WTC11 (cell line): Measurements from ENCODE around the gene DEPDC1B. TPM values are rescaled to one million over a fixed set of nuclear protein-coding genes. Genes with fewer than 3 reads are reported as not detected.

Experiments used
- ATAC-seq: fragments of 200-7000 bp; cut with Tn5 transposase; 2 replicates; pipeline ENCODE4 v1.10.0; 2021; ENCODE audit warnings: mild to moderate bottlenecking, moderate library complexity
- CTCF ChIA-PET: fragments of 300-600 bp; sonication (Branson Sonifier 250); formaldehyde crosslinking; loops from one replicate; lab custom pipeline; 2021; ENCODE audit warnings: antibody characterized with exemption; lab: Charles Lee
- POLR2A ChIA-PET: fragments of 350-600 bp; sonication (Branson Sonifier 250); formaldehyde crosslinking; loops from one replicate; lab custom pipeline; 2021; ENCODE audit warnings: antibody characterized with exemption; lab: Charles Lee
- DNase-seq: peaks from one replicate; pipeline ENCODE4 v3.0.0; 2021; ENCODE audit warnings: low spot score
- H3K27ac Mint-ChIP-seq: 2 replicates; pipeline ENCODE4 v1.8.0; 2021; ENCODE audit warnings: mixed read lengths
- H3K27me3 Mint-ChIP-seq: 2 replicates; pipeline ENCODE4 v1.8.0; 2021; ENCODE audit warnings: low read depth, mild to moderate bottlenecking, moderate library complexity, mixed read lengths
- H3K36me3 Mint-ChIP-seq: 2 replicates; pipeline ENCODE4 v1.8.0; 2021; ENCODE audit warnings: mixed read lengths
- H3K4me1 Mint-ChIP-seq: 2 replicates; pipeline ENCODE4 v1.8.0; 2022; ENCODE audit warnings: mixed read lengths
- H3K4me3 Mint-ChIP-seq: 2 replicates; pipeline ENCODE4 v1.8.0; 2021; ENCODE audit warnings: mild to moderate bottlenecking, moderate library complexity, mixed read lengths
- H3K9me3 Mint-ChIP-seq: 2 replicates; pipeline ENCODE4 v1.8.0; 2021; ENCODE audit warnings: mixed read lengths
- ETV6 ChIP-seq: sonication (generic); formaldehyde crosslinking; IDR thresholded peaks from 2 replicates; pipeline ENCODE4 v1.8.1; 2022; ENCODE audit warnings: mild to moderate bottlenecking, missing genetic modification reagents
- GTF2I ChIP-seq: fragments of 250-450 bp; sonication (Bioruptor Pico); conservative IDR thresholded peaks from 2 replicates; pipeline ENCODE4 v1.4.0; 2021; ENCODE audit warnings: mild to moderate bottlenecking
- JUN ChIP-seq: sonication (generic); formaldehyde crosslinking; IDR thresholded peaks from 2 replicates; pipeline ENCODE4 v1.8.0; 2023; ENCODE audit warnings: mild to moderate bottlenecking, missing genetic modification reagents
- MYBL2 ChIP-seq: sonication (generic); formaldehyde crosslinking; IDR thresholded peaks from 2 replicates; pipeline ENCODE4 v1.8.1; 2023; ENCODE audit warnings: mild to moderate bottlenecking, moderate library complexity, missing genetic modification reagents
- PRRX2 ChIP-seq: fragments of 250-450 bp; sonication (Bioruptor Pico); IDR thresholded peaks from 2 replicates; pipeline ENCODE4 v1.8.0; 2021; ENCODE audit warnings: mild to moderate bottlenecking
- SMAD3 ChIP-seq: sonication (generic); formaldehyde crosslinking; IDR thresholded peaks from 2 replicates; pipeline ENCODE4 v1.8.0; 2022; ENCODE audit warnings: missing genetic modification reagents, mild to moderate bottlenecking, borderline replicate concordance
- TCF7 ChIP-seq: sonication (generic); formaldehyde crosslinking; IDR thresholded peaks from 2 replicates; pipeline ENCODE4 v1.8.0; 2022; ENCODE audit warnings: mild to moderate bottlenecking, low read depth, missing genetic modification reagents, moderate library complexity
- TEAD1 ChIP-seq: sonication (generic); formaldehyde crosslinking; IDR thresholded peaks from 2 replicates; pipeline ENCODE4 v1.8.0; 2022; ENCODE audit warnings: mild to moderate bottlenecking, missing genetic modification reagents
- ZNF396 ChIP-seq: fragments of 250-450 bp; sonication (Bioruptor Pico); IDR thresholded peaks from 2 replicates; pipeline ENCODE4 v1.8.0; 2021; ENCODE audit warnings: mild to moderate bottlenecking, moderate library complexity, borderline replicate concordance
- ZNF671 ChIP-seq: fragments of 250-450 bp; sonication (Bioruptor Pico); IDR thresholded peaks from 2 replicates; pipeline ENCODE4 v1.8.0; 2021; ENCODE audit warnings: mild to moderate bottlenecking
- total RNA-seq: library from RNA; stranded (reverse); gene quantifications from 3 replicates; pipeline ENCODE4 v1.2.3, GENCODE V29; 2021
- TF ChIP-seq, protein P1 (sequence below): sonication (generic); formaldehyde crosslinking; IDR thresholded peaks from 2 replicates; pipeline ENCODE4 v1.8.1; 2023; ENCODE audit warnings: mild to moderate bottlenecking, moderate library complexity, missing genetic modification reagents
- TF ChIP-seq, protein P2 (sequence below): sonication (generic); formaldehyde crosslinking; IDR thresholded peaks from 2 replicates; pipeline ENCODE4 v1.8.0; 2022; ENCODE audit warnings: mild to moderate bottlenecking, missing genetic modification reagents
- TF ChIP-seq, protein P3 (sequence below): sonication (generic); formaldehyde crosslinking; IDR thresholded peaks from 2 replicates; pipeline ENCODE4 v1.8.0; 2022; ENCODE audit warnings: missing genetic modification reagents
- TF ChIP-seq, protein P4 (sequence below): sonication (generic); formaldehyde crosslinking; IDR thresholded peaks from 2 replicates; pipeline ENCODE4 v1.8.1; 2022; ENCODE audit warnings: missing genetic modification reagents, borderline replicate concordance
- TF ChIP-seq, protein P5 (sequence below): sonication (generic); formaldehyde crosslinking; IDR thresholded peaks from 2 replicates; pipeline ENCODE4 v1.8.1; 2023; ENCODE audit warnings: mild to moderate bottlenecking, missing genetic modification reagents
- TF ChIP-seq, protein P6 (sequence below): fragments of 250-450 bp; sonication (Bioruptor Pico); IDR thresholded peaks from 2 replicates; pipeline ENCODE4 v1.9.0; 2021; ENCODE audit warnings: mild to moderate bottlenecking
- TF ChIP-seq, protein P7 (sequence below): fragments of 250-450 bp; sonication (Bioruptor Pico); IDR thresholded peaks from 2 replicates; pipeline ENCODE4 v1.9.0; 2021; ENCODE audit warnings: moderate library complexity, mild to moderate bottlenecking, inconsistent platforms, borderline replicate concordance
- TF ChIP-seq, protein P8 (sequence below): sonication (generic); formaldehyde crosslinking; IDR thresholded peaks from 2 replicates; pipeline ENCODE4 v1.8.1; 2023; ENCODE audit warnings: mild to moderate bottlenecking, missing genetic modification reagents, borderline replicate concordance
- TF ChIP-seq, protein P9 (sequence below): fragments of 250-450 bp; sonication (Bioruptor Pico); conservative IDR thresholded peaks from 2 replicates; pipeline ENCODE4 v1.9.0; 2021; ENCODE audit warnings: mild to moderate bottlenecking

The DEPDC1B gene
- total RNA-seq, 1 experiment from 2014 or later, result 55.1 TPM

DNA sequence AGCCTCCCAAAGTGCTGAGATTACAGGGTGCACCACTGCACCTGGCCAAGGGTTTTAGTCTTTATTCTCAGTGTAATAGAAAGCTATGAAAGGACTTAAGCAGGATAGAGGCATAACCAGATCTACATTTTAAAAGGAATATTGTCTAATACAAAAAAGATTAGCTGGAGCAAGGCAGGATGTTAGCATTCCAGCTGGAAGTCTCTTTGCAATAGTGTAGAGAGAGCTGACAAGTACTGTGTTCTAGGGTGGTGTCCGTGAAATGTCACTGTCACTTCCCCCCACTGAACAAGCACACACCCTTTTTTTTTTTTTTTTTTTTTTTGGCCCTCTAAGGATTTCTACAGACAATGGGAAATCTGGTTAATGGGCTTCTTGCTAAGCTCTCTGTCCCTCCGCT lies 24.2 kb upstream of the DEPDC1B start:
- Mint-ChIP-seq H3K4me1 (no peaks in the 10 kb centered on the region), H3K4me3 (no peak overlapping the region), H3K27me3 (no peaks in the 10 kb centered on the region), H3K9me3 (0 out of 2 replicates have a peak, but pooled peaks cover 3% of the 10 kb centered on the region), H3K27ac (no peak overlapping the region), H3K36me3 (no peaks in the 10 kb centered on the region)
- TF ChIP-seq ETV6 (CRISPR knock-in tag) (no peak), MYBL2 (CRISPR knock-in tag) (no peak), SMAD3 (no peak), GTF2I (no peak), PRRX2 (no peak), ZNF671 (no peak), ZNF396 (no peak), TCF7 (CRISPR knock-in tag) (no peak), TEAD1 (no peak)
- TF ChIP-seq, protein P1, sequence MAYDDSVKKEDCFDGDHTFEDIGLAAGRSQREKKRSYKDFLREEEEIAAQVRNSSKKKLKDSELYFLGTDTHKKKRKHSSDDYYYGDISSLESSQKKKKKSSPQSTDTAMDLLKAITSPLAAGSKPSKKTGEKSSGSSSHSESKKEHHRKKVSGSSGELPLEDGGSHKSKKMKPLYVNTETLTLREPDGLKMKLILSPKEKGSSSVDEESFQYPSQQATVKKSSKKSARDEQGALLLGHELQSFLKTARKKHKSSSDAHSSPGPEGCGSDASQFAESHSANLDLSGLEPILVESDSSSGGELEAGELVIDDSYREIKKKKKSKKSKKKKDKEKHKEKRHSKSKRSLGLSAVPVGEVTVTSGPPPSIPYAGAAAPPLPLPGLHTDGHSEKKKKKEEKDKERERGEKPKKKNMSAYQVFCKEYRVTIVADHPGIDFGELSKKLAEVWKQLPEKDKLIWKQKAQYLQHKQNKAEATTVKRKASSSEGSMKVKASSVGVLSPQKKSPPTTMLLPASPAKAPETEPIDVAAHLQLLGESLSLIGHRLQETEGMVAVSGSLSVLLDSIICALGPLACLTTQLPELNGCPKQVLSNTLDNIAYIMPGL, result no peak
- TF ChIP-seq, protein P2, sequence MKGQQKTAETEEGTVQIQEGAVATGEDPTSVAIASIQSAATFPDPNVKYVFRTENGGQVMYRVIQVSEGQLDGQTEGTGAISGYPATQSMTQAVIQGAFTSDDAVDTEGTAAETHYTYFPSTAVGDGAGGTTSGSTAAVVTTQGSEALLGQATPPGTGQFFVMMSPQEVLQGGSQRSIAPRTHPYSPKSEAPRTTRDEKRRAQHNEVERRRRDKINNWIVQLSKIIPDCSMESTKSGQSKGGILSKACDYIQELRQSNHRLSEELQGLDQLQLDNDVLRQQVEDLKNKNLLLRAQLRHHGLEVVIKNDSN (CRISPR knock-in tag), result no peak
- TF ChIP-seq, protein P3, sequence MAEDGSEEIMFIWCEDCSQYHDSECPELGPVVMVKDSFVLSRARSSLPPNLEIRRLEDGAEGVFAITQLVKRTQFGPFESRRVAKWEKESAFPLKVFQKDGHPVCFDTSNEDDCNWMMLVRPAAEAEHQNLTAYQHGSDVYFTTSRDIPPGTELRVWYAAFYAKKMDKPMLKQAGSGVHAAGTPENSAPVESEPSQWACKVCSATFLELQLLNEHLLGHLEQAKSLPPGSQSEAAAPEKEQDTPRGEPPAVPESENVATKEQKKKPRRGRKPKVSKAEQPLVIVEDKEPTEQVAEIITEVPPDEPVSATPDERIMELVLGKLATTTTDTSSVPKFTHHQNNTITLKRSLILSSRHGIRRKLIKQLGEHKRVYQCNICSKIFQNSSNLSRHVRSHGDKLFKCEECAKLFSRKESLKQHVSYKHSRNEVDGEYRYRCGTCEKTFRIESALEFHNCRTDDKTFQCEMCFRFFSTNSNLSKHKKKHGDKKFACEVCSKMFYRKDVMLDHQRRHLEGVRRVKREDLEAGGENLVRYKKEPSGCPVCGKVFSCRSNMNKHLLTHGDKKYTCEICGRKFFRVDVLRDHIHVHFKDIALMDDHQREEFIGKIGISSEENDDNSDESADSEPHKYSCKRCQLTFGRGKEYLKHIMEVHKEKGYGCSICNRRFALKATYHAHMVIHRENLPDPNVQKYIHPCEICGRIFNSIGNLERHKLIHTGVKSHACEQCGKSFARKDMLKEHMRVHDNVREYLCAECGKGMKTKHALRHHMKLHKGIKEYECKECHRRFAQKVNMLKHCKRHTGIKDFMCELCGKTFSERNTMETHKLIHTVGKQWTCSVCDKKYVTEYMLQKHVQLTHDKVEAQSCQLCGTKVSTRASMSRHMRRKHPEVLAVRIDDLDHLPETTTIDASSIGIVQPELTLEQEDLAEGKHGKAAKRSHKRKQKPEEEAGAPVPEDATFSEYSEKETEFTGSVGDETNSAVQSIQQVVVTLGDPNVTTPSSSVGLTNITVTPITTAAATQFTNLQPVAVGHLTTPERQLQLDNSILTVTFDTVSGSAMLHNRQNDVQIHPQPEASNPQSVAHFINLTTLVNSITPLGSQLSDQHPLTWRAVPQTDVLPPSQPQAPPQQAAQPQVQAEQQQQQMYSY (CRISPR knock-in tag), result no peak
- TF ChIP-seq, protein P4, sequence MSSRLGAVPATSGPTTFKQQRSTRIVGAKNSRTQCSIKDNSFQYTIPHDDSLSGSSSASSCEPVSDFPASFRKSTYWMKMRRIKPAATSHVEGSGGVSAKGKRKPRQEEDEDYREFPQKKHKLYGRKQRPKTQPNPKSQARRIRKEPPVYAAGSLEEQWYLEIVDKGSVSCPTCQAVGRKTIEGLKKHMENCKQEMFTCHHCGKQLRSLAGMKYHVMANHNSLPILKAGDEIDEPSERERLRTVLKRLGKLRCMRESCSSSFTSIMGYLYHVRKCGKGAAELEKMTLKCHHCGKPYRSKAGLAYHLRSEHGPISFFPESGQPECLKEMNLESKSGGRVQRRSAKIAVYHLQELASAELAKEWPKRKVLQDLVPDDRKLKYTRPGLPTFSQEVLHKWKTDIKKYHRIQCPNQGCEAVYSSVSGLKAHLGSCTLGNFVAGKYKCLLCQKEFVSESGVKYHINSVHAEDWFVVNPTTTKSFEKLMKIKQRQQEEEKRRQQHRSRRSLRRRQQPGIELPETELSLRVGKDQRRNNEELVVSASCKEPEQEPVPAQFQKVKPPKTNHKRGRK (CRISPR knock-in tag), result no peak
- TF ChIP-seq, protein P5, sequence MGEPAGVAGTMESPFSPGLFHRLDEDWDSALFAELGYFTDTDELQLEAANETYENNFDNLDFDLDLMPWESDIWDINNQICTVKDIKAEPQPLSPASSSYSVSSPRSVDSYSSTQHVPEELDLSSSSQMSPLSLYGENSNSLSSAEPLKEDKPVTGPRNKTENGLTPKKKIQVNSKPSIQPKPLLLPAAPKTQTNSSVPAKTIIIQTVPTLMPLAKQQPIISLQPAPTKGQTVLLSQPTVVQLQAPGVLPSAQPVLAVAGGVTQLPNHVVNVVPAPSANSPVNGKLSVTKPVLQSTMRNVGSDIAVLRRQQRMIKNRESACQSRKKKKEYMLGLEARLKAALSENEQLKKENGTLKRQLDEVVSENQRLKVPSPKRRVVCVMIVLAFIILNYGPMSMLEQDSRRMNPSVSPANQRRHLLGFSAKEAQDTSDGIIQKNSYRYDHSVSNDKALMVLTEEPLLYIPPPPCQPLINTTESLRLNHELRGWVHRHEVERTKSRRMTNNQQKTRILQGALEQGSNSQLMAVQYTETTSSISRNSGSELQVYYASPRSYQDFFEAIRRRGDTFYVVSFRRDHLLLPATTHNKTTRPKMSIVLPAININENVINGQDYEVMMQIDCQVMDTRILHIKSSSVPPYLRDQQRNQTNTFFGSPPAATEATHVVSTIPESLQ (CRISPR knock-in tag), result no peak
- TF ChIP-seq, protein P6, sequence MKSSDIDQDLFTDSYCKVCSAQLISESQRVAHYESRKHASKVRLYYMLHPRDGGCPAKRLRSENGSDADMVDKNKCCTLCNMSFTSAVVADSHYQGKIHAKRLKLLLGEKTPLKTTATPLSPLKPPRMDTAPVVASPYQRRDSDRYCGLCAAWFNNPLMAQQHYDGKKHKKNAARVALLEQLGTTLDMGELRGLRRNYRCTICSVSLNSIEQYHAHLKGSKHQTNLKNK (CRISPR knock-in tag), result no peak
- POLR2A ChIA-PET, result interaction anchor here (0.6 to 2.0 kb wide), 2 partner anchors 24 to 1162 kb away, joined by 3 to 5 read pairs; partner anchors contain the start of gene DEPDC1B
- no peak for DNase-seq
- CTCF ChIA-PET, result interaction anchor here (0.6 kb wide), 1 partner anchor 451 kb away, joined by 4 read pairs; no protein-coding TSS in a partner anchor
- no peak for ATAC-seq

DNA sequence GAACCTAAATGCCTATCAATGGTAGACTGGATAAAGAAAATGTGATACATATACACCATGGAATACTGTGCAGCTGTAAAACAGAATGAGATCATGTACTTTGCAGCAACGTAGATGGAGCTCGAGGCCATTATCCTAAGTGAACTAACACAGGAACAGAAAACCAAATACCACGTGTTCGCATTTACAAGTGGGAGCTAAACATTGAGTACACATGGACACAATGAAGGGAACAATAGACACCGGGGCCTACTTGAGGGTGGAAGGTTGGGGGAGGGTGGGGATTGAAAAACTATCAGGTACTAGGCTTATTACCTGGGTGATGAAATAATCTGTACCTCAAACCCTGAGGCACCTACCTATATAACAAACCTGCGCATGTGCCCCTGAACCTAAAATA lies 22.4 kb upstream of the DEPDC1B start:
- Mint-ChIP-seq H3K27ac (no peak overlapping the region), H3K9me3 (peaks cover 3% of the 10 kb centered on the region), H3K27me3 (no peaks in the 10 kb centered on the region), H3K4me1 (no peaks in the 10 kb centered on the region), H3K36me3 (no peaks in the 10 kb centered on the region), H3K4me3 (no peak overlapping the region)
- ATAC-seq, result no peak
- ChIA-PET CTCF (no interaction called here), POLR2A (no interaction called here)
- no peak for DNase-seq
- TF ChIP-seq, protein P7, sequence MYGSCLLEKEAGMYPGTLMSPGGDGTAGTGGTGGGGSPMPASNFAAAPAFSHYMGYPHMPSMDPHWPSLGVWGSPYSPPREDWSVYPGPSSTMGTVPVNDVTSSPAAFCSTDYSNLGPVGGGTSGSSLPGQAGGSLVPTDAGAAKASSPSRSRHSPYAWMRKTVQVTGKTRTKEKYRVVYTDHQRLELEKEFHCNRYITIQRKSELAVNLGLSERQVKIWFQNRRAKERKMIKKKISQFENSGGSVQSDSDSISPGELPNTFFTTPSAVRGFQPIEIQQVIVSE, result no peak
- TF ChIP-seq JUN (CRISPR knock-in tag), result no peak
- TF ChIP-seq, protein P8, sequence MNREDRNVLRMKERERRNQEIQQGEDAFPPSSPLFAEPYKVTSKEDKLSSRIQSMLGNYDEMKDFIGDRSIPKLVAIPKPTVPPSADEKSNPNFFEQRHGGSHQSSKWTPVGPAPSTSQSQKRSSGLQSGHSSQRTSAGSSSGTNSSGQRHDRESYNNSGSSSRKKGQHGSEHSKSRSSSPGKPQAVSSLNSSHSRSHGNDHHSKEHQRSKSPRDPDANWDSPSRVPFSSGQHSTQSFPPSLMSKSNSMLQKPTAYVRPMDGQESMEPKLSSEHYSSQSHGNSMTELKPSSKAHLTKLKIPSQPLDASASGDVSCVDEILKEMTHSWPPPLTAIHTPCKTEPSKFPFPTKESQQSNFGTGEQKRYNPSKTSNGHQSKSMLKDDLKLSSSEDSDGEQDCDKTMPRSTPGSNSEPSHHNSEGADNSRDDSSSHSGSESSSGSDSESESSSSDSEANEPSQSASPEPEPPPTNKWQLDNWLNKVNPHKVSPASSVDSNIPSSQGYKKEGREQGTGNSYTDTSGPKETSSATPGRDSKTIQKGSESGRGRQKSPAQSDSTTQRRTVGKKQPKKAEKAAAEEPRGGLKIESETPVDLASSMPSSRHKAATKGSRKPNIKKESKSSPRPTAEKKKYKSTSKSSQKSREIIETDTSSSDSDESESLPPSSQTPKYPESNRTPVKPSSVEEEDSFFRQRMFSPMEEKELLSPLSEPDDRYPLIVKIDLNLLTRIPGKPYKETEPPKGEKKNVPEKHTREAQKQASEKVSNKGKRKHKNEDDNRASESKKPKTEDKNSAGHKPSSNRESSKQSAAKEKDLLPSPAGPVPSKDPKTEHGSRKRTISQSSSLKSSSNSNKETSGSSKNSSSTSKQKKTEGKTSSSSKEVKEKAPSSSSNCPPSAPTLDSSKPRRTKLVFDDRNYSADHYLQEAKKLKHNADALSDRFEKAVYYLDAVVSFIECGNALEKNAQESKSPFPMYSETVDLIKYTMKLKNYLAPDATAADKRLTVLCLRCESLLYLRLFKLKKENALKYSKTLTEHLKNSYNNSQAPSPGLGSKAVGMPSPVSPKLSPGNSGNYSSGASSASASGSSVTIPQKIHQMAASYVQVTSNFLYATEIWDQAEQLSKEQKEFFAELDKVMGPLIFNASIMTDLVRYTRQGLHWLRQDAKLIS (CRISPR knock-in tag), result no peak
- TF ChIP-seq, protein P9, sequence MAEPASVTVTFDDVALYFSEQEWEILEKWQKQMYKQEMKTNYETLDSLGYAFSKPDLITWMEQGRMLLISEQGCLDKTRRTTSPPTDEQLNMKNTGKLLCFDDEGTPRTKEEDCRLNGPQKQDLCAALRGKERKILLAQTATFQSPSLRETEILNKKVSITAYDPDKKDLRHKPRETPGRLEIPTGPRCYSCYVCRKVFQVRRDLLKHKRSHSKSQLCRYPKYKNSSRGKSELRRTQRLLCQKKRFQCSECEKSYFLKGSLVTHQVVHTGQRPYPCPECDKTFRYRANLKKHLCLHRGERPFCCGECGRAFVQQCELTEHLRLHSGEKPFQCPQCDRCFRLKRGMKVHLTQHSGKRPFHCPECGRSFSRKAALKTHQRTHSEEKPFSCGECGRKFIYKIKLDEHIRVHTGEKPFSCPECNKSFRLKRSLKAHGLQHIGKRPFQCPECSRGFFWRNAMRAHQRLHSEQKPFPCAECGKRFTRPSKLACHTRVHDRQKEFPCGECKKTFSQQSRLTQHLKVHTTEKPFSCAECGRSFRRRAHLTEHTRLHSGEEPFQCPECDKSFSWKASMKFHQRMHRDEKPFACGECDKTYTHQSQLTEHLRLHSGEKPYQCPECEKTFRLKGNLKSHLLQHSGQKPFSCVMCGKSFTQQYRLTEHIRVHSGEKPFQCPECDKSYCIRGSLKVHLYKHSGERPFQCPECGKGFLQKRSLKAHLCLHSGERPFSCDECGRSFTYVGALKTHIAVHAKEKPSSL (CRISPR knock-in tag), result no peak
